HG02623 (cell line): ENCODE results near the gene HBP1.

Experiments used
- ATAC-seq: cut with Tn5 transposase; IDR thresholded peaks from one replicate; pipeline ENCODE4 v1.9.1; 2021; ENCODE audit warnings: moderate library complexity; ENCODE audit not compliant: unreplicated experiment

HBP1 gene

GRCh38 chr7:107179326-107180164 lies 10.7 kb downstream of the HBP1 start:
- no peak for ATAC-seq

DNA sequence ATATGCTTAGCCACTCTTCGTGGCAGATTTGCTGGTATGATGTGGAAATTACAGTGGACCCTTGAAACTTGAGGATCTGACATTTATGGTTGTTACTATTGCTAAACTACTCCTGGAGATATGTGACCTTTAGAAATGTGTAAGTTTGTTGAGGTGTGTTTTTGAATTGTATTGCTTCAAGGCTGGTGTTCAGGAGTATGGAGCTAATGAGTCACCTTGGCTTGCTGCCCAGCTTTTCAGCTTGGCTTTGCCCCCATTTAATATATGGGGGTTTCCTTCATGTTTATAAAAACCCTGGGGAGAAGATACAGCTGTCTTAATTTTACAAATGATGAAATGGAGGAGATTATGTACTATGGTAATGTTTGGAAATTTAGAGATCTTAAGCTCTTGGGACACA lies 11.6 kb downstream of the HBP1 start:
- ATAC-seq: no peak

- ATAC-seq: no peak
Measured at GRCh38 chr7:107181172-107181571, 12.4 kb downstream of the HBP1 start.

- no peak for ATAC-seq
Measured at GRCh38 chr7:107185716-107186115, 16.9 kb downstream of the HBP1 start.

- ATAC-seq: no peak
Measured at GRCh38 chr7:107186240-107186639, 17.4 kb downstream of the HBP1 start.

DNA sequence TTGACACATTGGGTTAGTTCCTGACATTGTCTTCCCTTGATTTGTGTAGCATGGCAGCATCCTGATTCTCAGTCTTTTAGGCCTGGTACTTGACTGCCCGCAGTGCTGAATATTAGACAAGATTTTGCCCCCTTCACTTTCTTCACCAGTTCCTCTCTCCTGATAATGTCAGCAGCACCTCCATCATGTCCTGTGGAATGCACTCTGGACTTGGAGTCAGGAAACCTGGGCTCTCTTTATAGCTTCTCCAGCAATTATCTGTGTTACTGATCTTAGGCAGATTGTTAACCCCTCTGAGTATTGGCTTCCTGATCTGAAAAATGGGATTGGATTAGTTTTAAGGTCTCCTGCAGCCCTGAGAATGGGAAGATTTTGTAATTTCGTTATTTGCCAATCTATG lies 19.0 kb downstream of the HBP1 start:
- no peak for ATAC-seq

DNA sequence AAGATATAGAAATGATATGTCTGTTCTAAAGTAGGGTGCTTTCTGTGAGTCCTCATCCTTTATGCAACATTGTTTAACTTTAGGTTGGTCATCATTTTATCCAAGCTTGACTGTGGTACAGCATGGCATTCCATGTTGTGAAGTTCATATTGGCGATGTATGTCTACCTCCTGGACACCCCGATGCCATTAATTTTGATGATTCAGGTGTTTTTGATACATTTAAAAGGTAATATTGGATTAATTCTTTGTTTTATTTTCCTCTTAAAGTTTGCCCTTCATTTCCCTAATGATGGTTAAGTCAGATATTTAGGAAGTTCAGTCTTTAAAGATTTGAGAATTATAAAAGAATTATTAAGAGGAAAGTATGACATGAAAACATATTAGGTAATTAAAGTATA lies 21.3 kb downstream of the HBP1 start:
- no peak for ATAC-seq

DNA sequence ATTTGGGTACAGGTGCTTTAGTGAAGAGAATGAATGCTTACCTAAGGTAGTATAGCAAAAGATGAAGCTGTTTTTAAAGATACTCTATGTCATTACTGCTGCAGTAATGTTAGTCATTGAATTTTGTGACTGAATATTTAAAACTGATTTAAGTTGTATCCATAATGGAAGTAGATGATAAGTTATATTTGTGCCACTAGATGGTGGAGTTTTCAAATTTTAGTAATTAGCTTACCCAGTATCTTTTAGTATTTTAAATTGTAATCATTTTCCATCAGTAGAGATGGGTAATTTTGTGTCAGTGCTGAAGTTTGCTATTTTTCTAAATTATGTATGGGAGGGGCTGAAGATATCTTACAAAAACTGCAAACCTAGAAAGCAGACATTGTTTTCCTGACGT lies 25.2 kb downstream of the HBP1 start:
- ATAC-seq: no peak

DNA sequence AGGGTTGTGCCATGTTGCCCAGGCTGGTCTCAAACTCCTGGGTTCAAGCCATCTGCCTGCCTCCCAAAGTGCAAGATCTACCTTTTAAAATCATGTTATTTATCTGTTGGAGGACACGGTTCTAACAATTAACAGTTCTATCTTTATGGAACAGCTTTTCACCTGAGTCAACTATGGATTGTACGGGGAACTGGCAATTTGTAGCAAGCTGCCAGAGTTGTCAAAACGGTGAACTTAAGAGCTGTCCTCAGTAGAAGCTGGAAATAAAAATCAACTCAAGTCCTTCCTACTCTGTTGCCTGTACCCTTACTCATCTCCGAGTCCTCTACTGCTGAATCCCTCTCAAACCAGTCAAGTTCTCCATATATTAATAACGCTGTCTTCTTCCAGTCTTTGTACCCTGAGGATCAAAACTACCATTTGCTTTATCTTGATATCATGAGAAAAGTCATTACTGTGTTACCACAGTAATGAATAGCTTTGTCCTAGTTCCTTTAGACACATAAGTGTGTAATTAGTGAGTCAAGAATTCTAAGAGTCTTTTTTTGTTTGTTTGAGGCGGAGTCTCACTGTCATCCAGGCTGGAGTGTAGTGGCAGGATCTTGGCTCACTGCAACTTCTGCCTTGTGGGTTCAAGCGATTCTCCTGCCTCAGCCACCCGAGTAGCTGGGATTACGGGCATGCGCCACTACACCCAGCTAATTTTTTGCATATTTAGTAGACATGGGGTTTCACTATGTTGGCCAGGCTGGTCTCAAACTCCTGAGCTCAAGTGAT lies 28.2 kb downstream of the HBP1 start:
- no peak for ATAC-seq

- no peak for ATAC-seq
Measured at GRCh38 chr7:107201795-107202450, 33.1 kb downstream of the HBP1 start.

DNA sequence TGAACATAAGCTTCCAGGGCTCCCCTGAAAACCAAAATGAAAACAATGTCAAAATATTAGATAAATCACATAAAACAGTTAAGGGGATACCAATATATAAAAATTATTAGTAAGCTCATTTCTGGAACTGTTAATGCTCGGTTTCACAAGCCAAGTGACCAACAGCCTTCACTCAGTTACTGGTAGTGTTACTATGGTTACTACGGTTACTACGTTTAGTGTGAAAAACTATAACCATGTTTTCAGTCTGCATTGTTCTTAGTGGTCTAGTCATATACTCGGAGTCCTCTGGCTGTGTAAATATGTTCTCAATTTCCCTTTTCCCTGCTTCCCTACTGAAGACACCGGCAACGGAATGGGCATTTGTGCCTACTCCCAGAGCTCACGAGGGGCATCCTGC lies 34.8 kb downstream of the HBP1 start:
- no peak for ATAC-seq

DNA sequence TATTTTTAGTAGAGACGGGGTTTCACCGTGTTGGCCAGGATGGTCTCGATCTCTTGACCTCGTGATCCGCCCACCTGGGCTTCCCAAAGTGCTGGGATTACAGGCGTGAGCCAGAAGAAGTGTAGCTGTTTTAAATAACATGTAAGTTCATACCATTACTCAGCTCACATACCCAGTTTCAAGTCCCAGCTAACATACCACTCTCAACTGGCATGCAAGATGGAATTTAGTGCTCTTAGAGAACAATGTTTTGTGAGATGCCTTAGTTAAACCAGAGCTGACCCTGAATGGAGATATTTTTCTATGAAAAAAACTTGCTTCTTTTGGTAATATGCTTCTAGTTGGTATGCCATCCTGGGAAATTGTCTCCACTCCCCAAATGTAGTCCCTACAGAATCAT lies 37.3 kb downstream of the HBP1 start:
- no peak for ATAC-seq

GRCh38 chr7:107206706-107207105 lies 37.9 kb downstream of the HBP1 start:
- no peak for ATAC-seq

- no peak for ATAC-seq
Measured at GRCh38 chr7:107207459-107207858, 38.7 kb downstream of the HBP1 start.

DNA sequence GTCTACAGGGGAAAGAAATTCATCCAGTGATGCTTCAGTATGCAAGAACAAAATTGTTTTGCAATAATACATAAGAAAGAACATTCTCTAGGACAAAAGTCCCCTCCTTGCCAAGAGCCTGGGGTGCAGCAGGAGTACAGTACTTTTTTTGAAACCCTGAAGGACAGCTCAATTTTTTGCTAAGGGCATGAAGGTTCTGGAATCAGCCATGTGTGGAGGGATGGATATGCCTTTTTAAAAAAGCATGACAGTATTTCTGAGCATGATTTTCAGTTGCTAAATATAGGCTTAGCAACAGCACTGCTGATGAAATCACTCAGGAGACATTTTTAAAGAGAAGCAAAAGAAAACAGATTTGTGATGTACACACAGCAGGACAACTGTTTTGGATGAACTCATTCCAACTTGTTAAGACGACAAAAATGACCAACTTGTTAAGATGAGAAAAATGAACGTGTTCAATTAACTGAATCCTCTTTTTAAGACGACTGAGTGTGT lies 39.3 kb downstream of the HBP1 start:
- no peak for ATAC-seq

GRCh38 chr7:107208563-107208962 lies 39.8 kb downstream of the HBP1 start:
- ATAC-seq: no peak

DNA sequence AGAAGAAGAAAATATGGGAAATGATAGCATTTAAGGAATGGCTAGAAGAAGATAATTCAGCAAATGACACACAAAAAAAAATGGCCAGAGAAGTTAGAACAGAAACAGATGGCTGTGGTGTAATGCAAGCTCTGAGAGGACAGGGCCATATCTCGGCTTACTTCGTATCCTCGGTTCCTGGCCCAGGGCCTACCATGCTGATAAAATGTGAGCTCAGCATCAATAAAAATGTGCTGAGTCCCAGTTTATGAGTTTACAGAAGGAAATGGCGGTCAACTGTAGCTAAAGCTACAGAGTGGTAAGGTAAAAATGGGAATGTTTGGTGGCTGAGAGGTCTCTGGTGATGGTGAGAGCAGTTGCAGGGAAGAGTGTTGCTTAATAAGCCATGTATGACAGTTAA lies 40.8 kb downstream of the HBP1 start:
- no peak for ATAC-seq

GRCh38 chr7:107210400-107210799 lies 41.6 kb downstream of the HBP1 start:
- ATAC-seq: no peak

DNA sequence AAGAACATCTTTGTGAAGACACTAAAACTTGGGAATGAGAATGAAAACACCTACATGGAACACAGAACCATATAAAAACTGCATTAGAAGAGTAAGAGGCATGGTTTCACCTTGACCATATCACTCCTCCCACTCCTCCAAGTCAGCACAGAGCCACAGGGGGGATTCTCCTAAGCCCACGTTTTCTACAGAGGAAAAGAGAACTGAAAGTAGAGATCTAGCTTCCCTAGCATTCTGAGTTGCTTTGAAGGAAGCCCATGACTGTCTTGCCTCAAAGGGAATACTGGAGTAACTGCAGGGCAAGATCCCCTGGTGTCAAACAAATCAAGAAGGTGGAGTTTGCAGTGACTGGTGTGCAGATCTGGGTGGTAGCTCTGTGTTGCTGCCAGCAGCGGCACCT lies 43.9 kb downstream of the HBP1 start:
- no peak for ATAC-seq

GRCh38 chr7:107213193-107213788 lies 44.5 kb downstream of the HBP1 start:
- ATAC-seq: no peak

DNA sequence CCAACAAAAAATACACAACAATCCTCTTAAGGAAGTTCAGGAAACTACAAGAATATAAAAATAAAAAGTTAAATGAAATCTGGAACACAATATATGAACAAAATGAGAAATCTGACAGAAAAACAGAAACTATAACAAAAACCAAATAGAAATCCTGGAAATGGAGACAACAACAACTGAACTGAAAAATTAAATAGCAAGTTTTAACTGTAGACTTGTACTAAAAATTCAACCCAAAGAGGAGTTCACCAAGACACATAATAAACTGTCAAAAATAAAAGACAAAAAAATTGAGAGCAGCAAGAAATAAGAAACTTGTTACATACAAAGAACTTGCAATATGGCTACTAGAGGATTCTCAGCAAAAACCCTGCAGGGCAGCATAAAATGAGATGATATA lies 45.1 kb downstream of the HBP1 start:
- no peak for ATAC-seq
